Stimulated activated CD4-positive, alpha-beta T cell treated with anti-CD3 and anti-CD28 coated beads, Interleukin-2, amount 100 ng/mL, for 48 hours (primary cell): ENCODE data around the gene P3H2.
"Not testable (repeated sequence)": the region's sequence is repeated elsewhere in the genome, so short reads cannot be mapped to it uniquely, and the experiment has no call there.

Experiments used
- DNase-seq, 2 donors: peaks; one replicate each; pipeline ENCODE4 v3.0.0-alpha.2; 2020

P3H2 gene

DNA sequence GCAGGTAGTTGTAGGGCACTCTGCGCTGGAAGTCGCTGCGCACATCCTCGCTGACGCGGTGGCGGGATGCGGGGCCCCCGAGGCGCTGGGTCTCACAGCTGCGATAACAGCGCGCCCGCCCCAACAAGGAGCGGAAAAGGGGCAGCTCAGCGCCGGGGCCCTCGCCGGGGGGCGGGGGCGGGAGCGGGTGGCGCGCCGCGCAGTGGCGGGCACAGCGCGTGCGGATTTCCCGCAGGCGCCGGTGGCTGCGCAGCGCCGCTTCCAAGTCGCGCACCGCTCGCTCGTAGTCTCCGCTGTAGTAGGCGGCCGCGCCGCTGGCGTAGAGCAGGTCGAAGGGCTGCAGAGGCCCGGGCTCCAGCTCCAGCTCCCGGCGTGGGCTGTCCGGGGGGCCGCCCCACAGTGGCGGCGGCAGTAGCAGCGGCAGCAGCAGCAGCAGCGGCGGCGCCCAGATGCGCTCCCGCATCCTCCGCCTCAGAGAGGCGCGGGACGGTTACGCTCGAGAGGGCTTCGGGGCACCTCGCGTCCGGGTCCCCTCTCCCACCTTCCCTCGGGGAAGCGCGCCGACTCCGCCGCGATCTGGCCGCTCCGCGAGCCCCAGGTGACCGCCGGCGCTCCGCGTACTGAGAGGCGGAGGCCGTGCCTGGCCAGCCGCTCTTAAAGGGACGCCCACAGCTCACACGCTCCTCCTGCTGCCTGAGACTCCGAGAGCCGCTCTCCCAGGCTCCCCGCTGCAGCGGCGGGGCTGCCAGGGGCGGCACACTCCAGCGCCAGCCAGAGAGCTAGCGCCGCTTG, at the start of gene P3H2:
Gene P3H2 (minus strand): TSS at position 629 of the 792 bp plus-strand sequence. CDS start 166 bp downstream, at position 463.
- DNase-seq = peak; percentile 10 to 13

- DNase-seq = no peak
Measured at GRCh38 chr3:190169877-190170276, 49.2 kb upstream of the P3H2 start.

DNA sequence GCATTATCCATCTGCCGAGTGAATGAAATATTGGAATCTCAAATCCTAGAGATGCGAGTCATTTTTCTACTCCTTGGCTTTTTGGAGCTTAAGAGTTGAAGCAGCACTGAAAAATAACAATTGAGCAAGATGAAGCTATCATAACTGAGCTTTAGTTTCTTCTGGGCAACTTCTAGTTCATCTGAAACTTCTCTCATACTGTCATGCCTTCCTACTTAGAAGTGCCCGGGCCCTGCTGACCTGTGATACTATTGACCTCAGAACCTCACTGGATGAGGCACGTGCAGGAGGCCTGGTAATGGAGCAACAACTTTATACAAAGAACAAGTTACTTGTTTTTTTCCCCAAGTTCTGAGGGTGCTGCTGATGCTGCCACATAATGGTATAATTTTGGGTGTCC, 48.5 kb upstream of the P3H2 start:
- no peak for DNase-seq

DNA sequence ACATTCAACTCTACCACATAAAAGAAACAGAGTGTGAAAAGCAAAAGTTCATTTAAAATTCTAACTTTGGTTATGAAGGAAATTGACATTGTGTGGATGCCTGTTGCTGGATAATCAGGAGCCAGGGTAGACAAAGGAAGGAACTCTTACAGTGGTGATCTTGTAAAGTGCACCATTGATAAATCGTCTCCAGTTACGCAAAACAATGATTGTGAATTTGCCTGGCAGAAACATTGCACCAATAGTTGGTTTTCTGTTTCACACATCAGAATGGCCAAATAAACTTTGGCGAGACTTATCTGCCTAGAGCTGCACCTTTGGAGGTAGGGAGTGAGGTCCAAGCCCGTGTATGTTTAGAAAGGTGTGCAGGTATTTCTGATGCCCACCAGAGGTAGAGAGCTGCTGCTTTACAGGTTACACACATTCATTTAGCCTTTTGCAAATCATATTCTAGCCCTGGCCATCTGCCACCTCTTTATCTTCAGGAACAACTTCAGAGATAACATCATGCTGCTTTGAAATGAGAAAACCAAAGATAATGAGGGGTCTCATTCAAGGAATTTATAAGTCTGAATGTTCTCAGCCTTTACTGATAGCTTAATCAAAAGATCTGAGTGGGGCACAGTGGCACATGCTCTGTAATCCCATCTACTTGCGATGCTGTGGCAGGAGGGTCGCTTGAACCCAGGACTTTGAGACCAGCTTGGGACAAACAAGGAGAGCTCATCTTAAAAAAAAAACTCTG, 47.4 kb upstream of the P3H2 start:
- no peak for DNase-seq

- DNase-seq = no peak
Measured at GRCh38 chr3:190166948-190167347, 46.3 kb upstream of the P3H2 start.

- DNase-seq = no peak
Measured at GRCh38 chr3:190165253-190165652, 44.6 kb upstream of the P3H2 start.

- DNase-seq = not testable (repeated sequence)
Measured at GRCh38 chr3:190162013-190162412, 41.3 kb upstream of the P3H2 start.

DNA sequence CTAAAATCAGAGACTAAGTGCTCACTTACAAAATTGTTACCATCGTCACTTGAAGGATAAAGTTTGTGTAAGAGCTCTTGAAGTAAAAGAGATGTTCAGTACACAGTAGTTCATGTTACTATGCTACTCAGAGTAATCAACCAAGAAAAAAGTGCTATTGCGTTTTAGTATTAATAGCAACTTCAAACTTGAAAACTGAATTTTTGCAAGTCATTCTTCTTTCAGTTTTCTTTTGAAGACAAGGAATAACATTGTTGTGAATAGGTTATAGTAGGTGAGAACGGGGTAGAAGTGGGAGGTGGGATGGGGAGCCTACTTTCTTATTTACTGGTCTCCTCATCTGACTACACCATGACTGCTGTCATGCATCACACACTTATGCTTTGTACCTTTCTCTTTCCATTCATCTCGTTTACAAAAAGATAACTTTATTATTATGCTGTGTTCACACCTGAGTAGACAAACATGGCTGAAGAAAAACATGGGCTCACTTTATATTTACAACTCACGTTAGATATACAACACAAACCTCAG, 39.3 kb upstream of the P3H2 start:
- no peak for DNase-seq

- DNase-seq = no peak
Measured at GRCh38 chr3:190158261-190158660, 37.6 kb upstream of the P3H2 start.

DNA sequence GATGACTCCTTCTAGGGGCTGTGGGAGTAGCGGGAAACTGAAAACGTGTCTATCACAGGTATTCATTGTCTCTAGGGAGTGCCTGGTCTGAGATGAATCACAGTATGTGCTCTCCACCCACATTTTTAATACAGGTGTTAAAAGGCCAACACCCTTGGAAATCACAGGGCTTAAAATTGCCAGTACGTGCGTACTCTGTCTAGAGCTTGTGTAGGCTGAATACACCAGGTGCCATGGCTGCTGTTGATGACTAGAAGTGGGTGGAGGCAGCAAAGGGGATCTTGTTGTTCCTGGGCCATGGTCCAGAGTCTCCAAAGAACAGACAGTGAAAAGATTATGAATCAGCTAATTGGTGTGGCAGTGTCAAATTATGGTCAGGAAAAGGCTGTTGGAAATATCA, 35.1 kb upstream of the P3H2 start:
- no peak for DNase-seq

- no peak for DNase-seq
Measured at GRCh38 chr3:190150681-190151080, 30.0 kb upstream of the P3H2 start.

DNA sequence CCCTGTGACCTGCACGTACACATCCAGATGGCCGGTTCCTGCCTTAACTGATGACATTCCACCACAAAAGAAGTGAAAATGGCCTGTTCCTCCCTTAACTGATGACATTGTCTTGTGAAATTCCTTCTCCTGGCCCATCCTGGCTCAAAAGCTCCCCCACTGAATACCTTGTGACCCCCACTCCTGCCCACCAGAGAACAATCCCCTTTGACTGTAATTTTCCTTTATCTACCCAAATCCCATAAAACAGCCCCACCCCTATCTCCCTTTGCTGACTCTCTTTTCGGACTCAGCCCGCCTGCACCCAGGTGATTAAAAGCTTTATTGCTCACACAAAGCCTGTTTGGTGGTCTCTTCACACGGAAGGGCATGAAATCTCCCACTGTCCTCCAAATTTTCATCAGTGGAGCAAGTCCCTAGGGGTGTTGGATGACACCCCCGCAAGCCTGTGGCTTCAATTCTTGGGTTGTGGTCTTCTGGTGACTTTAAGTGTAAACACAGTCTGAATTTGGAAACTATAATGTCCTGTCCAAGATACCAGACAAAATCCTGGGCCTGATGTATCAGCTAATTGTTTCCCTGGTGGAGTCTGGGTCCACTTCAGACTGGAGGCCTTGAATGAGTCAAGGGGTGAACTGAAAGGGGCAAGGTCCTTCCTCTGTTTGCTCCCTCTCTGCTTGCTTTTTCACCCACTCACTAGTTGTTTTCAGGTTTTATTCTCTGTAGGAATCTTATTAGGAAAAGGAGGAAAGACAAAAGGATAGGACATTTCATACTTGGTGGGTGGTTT, 29.3 kb upstream of the P3H2 start:
- DNase-seq = not testable (repeated sequence)

DNA sequence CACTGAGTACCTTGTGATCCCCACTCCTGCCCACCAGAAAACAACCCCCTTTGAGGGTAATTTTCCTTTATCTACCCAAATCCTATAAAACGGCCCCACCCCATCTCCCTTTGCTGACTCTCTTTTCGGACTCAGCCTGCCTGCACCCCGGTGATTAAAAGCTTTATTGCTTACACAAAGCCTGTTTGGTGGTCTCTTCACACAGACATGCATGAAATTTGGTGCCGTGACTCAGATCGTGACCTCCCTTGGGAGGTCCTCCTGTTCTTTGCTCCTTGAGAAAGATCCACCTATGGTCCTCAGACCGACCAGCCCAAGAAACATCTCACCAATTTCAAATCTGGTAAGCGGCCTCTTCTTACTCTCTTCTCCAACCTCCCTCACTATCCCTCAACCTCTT, 24.1 kb upstream of the P3H2 start:
- not testable (repeated sequence) for DNase-seq

DNA sequence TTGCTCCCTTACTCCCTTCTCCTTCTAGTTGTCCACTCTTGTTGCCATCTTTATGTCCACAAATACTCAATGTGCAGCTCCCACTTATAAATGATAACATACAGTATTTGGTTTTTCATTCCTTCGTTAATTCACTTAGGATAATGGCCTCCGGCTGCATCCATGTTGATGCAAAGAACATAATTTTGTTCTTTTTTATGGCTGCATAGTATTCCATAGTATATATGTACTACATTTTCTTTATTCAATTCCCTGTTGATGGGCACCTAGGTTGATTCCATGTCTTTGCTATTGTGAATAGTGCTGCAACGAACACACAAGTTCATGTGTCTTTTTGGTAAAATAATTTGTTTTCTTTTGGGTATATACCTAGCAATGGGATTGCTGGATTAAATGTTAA, 21.3 kb upstream of the P3H2 start:
- no peak for DNase-seq

- no peak for DNase-seq
Measured at GRCh38 chr3:190139365-190139764, 18.7 kb upstream of the P3H2 start.

GRCh38 chr3:190132371-190132770, 11.7 kb upstream of the P3H2 start:
- DNase-seq = no peak

- DNase-seq = no peak
Measured at GRCh38 chr3:190131329-190131728, 10.6 kb upstream of the P3H2 start.

- no peak for DNase-seq
Measured at GRCh38 chr3:190130696-190131095, 10.0 kb upstream of the P3H2 start.

DNA sequence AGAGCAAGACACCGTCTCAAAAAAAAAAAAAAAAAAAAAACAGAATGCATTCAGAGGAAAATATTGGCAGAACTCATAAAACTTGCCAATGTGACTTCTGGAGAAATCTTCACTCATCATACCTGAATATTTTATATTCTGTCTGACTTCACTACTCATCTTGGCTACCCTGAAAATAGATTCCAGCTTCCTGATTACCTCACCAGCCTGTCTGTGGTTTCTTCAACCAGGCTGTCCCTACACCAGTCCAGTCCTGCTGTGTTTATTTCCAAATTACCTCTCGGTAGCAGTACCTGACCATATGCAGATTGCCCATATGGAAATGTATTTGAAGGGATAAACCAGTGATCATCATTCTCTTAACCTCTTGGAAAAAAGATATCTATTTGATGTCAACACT, 9.3 kb upstream of the P3H2 start:
- no peak for DNase-seq

GRCh38 chr3:190127797-190128196, 7.1 kb upstream of the P3H2 start:
- no peak for DNase-seq

DNA sequence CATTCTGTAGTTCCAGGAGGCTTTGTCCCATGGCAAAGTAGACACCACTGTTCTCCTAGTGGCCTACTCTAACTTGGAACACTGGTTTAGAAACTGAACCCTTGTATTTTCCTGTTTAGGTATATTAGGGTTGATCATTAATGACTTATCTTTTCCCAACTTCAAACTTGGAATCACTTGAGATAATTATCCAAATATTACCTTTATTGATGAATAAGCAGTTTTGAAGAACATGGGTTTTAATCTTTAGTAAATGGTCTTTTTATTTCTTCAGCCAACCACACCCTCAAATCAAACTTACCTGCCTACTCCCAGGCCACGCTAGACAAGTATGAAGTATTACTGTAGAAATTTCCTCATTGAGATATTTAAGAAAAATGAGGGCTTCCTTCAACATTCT, 6.5 kb upstream of the P3H2 start:
- DNase-seq = no peak

- no peak for DNase-seq
Measured at GRCh38 chr3:190125436-190126068, 4.9 kb upstream of the P3H2 start.

DNA sequence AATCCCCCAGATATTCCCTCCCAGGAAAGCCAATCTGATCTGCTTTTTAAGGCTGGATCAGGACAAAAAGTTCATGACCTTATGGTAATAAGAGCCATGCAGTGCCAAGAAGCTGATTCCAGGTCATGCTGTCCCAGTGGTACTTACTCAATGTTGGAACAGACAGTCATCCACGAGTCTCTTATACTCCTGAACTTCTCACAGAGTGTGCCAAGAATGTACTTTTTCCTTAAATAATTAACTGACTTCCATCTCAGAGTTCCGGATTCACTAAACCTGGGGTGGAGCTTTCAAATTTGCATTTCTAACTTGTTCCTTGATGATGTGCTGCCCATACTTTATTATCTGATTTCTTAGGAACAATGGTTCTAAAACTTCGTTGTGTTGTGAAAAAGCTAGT, 3.4 kb upstream of the P3H2 start:
- DNase-seq = no peak
